HG02588 (cell line): ENCODE measurements around the gene NEDD4L.

Experiments used
- ATAC-seq: cut with Tn5 transposase; IDR thresholded peaks from one replicate; pipeline ENCODE4 v1.9.1; 2021; ENCODE audit warnings: mild to moderate bottlenecking, moderate library complexity; ENCODE audit not compliant: unreplicated experiment

NEDD4L gene

GRCh38 chr18:58051765-58052460 is 7.9 kb downstream of the NEDD4L start:
- peak; percentile 66 for ATAC-seq

- no peak for ATAC-seq
These were observed 8.9 kb downstream of the NEDD4L start for GRCh38 chr18:58052960-58053359.

GRCh38 chr18:58054041-58054781 is 10.2 kb downstream of the NEDD4L start:
- no peak for ATAC-seq

GRCh38 chr18:58055890-58056558 is 12.0 kb downstream of the NEDD4L start:
- ATAC-seq: no peak

GRCh38 chr18:58056852-58057251 is 12.8 kb downstream of the NEDD4L start:
- no peak for ATAC-seq

- ATAC-seq: no peak
These were observed 13.4 kb downstream of the NEDD4L start for GRCh38 chr18:58057291-58057965.

- no peak for ATAC-seq
These were observed 14.7 kb downstream of the NEDD4L start for GRCh38 chr18:58058720-58059119.

- no peak for ATAC-seq
These were observed 16.2 kb downstream of the NEDD4L start for GRCh38 chr18:58060254-58060653.

GRCh38 chr18:58061349-58061748 is 17.3 kb downstream of the NEDD4L start:
- no peak for ATAC-seq

GRCh38 chr18:58064406-58064998 is 20.5 kb downstream of the NEDD4L start:
- no peak for ATAC-seq

- no peak for ATAC-seq
These were observed 21.9 kb downstream of the NEDD4L start for GRCh38 chr18:58065956-58066355.

- ATAC-seq: no peak
These were observed 23.6 kb downstream of the NEDD4L start for GRCh38 chr18:58067601-58068000.

- no peak for ATAC-seq
These were observed 25.1 kb downstream of the NEDD4L start for GRCh38 chr18:58069099-58069498.

GRCh38 chr18:58069721-58070292 is 25.8 kb downstream of the NEDD4L start:
- ATAC-seq: no peak

GRCh38 chr18:58076052-58076451 is 32.0 kb downstream of the NEDD4L start:
- no peak for ATAC-seq

GRCh38 chr18:58077329-58077728 is 33.3 kb downstream of the NEDD4L start:
- ATAC-seq: no peak

- ATAC-seq: no peak
These were observed 35.0 kb downstream of the NEDD4L start for GRCh38 chr18:58078889-58079573.

- no peak for ATAC-seq
These were observed 36.4 kb downstream of the NEDD4L start for GRCh38 chr18:58080451-58080850.

GRCh38 chr18:58087928-58088690 is 44.1 kb downstream of the NEDD4L start:
- no peak for ATAC-seq
